SK-N-MC (cell line): Measurements from ENCODE around the gene WBP4.

Experiments used
- EZH2 ChIP-seq: fragments of 200-600 bp; sonication (generic); IDR thresholded peaks from one replicate; pipeline ENCODE4 v1.6.1; 2017; ENCODE audit warnings: antibody characterized with exemption
- POLR2AphosphoS5 ChIP-seq: IDR thresholded peaks from 2 replicates; pipeline ENCODE4 v1.6.1; 2012; ENCODE audit warnings: mild to moderate bottlenecking, low read depth, low read length, borderline replicate concordance

DNA sequence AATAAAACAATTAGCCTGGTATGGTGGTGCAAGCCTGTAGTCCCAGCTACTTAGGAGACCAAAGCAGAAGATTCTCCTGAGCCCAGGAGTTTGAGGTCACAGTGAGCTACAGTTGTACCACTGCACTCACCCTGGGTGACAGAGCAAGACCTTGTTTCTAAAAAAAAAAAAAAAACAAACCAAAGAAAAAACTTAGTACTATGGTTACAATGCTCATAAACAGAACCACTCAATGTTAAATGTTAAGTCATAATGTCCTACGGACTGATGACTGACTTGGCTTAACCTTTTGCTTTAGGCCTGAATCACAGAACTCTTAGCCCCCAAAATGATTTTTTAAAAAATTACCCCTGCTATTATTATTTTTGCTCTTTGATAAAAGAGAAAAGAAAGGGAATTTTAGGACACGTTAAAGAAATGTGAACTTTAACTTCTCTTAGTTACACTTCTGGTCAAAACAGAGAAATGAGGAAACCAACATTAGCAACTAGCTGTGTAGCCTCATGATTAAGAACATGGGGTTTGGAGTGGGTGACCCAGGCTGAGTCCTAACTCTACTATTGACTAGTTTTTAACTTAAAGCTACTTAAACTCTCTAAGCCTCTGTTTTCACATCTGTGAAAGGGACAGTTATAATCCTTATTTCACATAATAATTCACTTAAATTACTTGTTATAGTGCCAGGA is 28.5 kb upstream of the WBP4 start:
- TF ChIP-seq EZH2 (no peak), POLR2AphosphoS5 (no peak)
